NCI-H345 treated with DMSO at 0.1 percent for 48 hours (cell line): ENCODE measurements around the gene CALN1.

ENCODE experiments used
- DNase-seq: peaks from one replicate; lab custom pipeline; 2025; ENCODE audit not compliant: unreplicated experiment; lab: John Stamatoyannopoulos, UW

The CALN1 gene

DNA sequence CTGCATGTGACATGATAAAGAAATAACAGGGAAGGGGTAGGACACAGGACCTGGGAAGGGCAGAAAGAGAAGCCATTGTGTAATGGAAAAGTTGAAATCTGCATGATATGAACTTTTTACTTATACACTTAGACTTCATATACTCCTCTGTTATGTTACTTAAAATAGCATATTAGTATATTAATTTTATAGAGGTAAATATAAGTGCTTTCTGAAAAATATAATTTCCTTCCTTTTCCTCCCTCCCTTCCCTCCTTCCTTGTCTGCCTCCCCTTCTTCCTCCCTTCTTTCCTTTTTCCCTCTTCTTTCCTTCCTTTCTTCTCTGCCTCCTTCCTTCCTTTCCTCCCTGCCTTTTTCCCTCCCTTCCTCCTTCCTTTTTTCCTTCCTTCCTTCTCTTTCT is 363.7 kb downstream of the CALN1 start:
- DNase-seq = no peak

DNA sequence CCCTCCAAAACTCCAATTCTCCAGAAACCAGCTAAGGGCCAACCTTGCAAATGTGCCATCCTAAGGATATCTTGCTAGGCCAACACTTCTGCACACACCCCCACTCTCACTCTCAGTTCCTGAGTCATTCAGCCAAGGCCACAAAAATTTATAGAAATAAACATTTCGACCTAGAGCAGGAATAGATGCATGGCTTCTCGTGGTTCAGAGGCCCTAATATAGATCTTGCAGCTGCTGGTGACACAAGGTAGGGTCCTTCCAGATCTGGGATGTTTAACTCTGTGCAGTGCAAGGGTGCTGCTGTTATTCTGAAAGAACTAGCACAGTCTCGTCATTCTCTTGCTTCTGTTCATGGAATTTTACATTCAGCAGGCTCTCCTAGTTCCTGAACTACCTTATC is 369.3 kb downstream of the CALN1 start:
- no peak for DNase-seq

DNA sequence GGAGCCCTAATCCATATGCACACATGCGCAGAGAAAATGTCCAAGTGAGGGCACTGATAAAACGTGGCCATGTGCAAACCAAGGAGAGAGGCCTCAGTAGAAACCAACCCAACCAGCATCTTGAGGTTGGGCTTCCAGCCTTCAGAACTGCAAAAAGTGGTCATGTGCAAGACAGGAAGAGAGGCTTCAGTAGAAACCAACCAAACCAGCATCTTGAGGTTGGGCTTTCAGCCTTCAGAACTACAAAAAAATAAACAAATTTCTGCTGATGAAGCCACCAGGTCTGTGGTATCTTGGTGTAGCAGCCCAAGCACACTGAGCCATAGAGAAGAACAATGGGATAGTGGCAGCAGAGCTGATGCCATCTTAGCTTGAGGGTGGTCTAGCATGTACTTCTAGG is 371.5 kb downstream of the CALN1 start:
- DNase-seq = no peak

DNA sequence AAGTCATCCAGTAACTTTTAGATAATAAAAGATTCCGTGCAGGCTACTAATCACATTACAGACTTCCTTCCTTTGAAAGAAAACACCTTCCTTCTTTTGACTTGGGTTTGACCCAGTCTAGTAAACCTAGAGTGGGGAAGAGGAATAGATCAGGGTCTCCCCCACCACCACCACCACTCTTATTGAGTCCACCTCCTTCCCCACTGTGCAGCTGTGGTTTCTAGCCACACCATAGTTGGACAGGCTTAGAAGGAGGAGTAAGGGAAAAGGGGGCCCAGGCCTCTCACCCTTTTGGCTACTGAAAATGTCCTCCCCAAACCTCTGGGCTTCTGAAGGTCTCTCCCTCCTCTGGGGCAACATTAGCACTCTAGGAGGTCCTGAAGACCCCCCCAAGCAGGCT is 372.7 kb downstream of the CALN1 start:
- no peak for DNase-seq

DNA sequence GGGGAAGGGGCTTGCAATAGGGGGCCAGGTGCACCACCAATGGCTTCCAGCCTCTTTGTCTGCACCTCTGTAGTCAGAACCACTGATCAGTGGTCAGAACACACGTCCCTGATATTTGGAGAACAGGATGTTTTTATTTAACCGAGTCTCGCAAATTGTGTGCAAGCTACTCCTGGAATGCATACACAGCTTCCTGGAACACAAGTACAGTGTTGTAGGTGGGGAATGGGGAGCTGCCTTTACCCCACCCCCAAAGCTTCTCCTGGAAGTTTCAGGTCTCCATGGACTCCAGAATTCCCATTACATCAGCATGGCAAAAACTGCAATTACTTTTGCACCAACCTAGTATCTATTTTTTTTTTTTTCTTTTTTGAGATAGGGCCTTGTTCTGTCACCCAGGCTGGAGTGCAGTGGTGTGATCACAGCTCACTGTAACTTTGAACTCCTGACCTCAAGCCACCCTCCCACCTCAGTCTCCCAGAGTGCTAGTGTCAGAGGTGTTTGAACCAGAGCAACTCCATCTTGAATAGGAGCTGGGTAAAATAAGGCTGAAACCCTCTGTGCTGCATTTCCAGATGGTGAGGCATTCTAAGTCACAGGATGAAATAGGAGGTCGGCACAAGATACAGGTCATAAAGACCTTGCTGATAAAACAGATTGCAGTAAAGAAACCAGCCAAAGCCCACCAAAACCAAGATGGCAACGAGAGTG is 374.0 kb downstream of the CALN1 start:
- no peak for DNase-seq

DNA sequence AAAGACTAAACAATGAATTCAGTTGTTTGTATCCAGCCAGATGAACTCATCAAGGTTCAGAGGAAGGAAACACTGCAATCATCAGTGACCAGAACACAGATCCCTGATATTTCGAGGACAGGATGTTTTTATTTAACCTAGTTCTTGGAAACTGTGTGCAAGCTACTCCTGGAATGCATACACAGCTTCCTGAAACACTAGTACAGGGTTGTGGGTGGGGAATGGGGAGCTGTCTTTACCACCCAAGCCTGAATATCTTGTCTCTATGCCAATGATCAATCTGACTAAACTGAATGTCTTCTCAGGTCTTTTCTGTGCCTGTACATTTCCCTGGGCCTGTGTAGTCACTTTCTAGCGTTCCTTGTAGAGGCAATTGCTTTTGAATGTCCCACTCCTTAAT is 374.6 kb downstream of the CALN1 start:
- DNase-seq = no peak

DNA sequence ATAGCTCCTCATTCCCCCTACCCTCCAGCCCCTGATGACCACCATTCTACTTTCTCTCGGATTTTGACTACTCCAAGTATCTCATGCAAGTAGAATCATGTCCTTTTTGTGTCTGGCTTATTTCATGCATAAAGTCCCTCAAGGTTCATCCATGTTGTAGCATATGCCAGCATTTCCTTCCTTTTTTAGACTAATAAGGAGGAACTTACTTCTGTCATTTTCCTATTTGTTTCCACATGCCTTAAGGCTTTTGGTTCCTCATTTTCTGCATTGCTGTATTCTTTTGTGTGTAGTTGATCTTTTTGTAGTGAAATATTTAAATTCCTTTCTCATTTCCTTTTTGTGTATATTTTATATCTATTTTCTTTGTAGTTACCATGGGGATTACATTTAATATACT is 376.9 kb downstream of the CALN1 start:
- no peak for DNase-seq

DNA sequence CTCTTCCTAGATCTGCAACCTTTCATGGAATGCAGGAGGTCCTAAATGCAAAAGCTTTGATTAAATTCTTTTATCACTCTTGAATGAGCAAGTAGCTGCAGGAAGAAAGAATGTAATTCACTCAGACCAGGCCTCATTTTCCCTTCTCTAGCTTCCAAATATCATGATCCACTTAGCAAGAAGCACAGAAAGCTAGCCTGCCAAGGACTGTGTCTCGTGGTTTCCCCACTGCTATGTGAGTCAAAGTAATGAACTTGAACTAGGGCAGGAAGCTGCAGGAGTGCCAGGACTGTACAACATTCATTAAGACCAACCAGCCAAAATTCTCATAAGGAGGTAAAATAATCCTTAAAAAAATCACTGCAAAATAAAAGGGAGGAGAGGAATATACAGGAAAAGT is 379.2 kb downstream of the CALN1 start:
- DNase-seq = no peak

DNA sequence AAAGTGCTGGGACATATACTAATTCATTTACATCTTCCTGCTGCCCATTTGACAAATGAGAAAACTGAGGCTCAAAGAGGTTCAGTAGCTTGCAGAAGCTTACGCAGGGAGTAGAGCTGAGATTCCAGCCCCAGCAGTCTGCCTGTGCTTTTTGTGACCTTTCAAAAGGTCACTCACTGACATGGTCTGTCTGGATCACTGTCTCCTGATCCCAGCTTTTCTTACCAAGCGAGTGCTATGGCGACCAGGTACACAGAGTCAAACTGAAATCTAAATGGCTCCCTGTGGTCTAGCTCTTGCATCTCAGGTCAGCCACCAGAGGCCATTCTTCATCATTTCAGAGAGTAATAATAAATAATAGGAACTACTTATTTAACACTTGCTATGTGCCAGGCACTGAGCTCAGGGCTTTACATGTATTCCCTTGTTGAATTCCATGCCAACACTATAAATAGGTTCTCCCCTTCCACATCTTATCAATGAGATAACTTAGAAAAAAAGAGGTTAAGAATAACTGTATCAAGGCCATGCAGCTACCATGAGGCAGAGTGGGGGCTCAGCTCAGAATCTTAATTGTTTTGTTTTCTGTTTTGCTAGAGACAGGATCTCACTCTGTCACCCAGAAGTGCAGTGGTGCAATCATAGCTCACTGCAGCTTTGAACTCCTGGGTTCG is 381.0 kb downstream of the CALN1 start:
- DNase-seq = no peak

DNA sequence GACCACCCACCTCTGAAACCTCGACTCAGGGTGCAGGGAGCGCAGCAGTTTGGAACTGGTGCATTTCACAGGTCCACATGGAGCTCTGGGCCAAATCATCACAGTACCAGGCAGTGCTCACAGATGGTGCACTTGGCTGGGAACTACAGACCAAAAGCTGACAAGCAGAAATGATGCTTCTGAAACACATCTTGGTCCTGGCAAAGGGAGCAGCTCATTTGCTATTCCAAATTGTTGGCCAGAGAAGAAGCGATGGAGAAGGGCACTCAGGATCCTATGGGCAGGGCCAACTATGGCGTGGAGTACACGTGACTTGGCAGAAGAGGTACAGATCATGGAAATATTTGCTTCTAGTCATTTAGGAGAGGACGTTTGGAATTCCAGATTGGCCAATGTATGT is 383.9 kb downstream of the CALN1 start:
- no peak for DNase-seq

DNA sequence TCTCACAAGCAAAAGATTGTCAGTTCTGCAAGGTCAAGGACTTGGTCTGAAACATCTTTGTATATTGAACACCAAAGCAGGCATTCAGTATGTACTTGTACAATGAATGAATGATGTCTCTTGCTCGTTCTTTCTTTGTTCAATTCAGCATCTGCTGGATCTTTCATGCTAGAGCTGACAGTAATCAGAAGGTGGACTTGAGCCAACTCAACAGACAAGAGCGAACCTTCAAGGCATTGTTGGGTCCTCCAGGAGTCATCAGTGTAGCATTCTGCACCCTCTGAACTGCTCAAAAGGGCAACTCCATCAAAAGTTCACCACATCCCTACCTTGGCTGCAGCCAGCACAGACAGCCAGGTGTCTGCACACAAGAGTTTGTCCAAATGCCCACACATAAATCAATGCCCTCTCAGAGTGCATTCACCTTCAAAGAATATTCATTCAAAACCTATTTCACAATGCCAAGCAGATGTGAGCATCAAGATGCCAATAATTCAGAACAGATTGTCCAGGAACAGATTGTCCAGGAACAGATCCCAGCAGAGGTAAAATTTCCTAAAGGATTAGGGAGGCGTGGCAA is 386.7 kb downstream of the CALN1 start:
- DNase-seq = no peak

DNA sequence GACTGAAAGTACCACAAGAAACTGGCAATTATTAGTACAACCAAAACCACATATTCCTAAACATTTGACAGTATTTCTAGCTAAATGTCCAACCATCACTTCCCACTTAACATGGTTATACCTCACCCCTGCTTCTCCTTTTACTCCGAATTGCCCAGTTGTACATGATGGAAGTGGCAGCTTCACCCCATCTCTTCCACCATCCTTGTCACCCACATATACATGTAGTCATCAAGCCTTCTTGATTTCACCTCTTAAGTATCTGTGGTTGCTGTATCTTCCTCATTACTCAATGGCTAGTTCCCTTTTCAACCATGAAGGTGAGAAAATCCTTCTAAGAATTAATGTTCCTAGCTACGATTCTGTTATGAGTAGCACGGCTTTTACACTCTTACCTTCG is 388.2 kb downstream of the CALN1 start:
- no peak for DNase-seq

DNA sequence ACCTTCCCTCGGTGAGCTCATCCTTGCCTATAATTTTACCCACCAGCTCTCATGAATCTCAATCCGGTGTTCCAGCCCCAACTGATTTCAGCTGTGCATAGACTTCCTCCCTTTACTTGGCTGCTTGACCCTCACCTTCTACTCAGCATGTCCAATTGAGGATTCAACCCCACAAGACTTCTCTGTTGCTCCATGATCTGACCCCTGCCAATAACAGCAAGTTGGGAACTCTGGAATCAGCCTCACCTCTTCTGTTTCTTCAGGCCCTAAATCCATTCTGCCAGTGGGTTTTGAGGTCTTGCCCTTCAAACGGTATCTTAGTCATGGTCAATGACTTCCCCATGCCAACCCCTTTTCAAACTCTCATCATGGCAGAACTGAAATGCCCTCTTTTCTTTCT is 390.4 kb downstream of the CALN1 start:
- DNase-seq = no peak

DNA sequence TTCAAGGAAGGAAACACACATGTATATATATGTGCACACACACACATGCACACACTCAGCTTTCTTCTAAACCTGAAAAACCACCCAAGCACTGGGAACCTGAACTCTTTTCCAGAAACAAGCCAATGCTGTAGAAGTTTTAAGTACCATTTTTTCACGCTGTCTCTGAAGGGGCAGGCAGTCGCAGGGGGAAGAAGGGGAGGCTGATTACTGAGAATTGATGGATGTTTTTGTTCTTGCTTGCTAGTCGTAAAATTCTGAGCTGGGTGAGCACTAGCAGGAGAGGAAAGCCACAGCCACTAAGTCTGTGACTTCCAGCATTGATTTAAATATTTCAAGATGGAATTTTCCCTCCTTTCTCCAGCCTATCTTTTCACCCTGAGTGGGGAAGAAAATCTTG is 391.8 kb downstream of the CALN1 start:
- DNase-seq = no peak

DNA sequence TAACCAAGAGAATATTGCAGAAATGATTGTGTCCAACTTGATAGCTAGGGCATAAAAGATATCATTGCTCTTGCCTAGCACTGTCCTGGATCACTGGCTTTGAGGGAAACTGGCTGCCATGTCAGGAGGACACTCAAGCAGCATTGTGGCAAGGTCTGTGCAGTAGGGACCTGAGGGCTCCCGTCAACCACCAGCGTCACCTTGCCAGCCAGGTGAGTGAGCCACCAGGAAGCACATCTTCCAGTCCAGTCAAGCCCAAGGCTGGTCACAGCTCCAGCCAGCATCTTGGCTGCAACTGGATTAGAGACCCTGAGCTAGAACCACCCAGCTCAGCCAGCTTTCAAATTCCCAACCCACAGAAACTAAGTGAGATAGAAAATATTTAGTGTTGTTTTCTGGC is 392.7 kb downstream of the CALN1 start:
- no peak for DNase-seq

DNA sequence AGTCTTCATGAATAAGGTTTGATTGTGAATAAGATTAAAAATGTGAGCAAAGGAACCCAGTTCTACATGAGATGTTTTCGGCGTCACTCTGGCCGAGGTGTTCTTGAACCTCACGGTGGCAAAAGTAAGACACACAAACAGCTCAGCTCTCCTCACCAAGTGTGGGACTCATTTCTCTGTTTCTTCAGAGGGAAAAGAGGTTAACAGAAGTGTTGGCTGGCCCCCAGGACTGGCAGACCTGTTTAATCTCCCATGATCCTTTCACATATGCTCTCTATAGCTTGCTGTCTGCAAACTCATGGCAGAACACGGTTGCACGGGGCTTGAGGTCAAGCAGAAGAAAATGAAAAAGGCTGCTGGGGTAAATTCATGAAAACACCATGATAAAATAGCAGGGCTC is 394.4 kb downstream of the CALN1 start:
- DNase-seq = no peak

DNA sequence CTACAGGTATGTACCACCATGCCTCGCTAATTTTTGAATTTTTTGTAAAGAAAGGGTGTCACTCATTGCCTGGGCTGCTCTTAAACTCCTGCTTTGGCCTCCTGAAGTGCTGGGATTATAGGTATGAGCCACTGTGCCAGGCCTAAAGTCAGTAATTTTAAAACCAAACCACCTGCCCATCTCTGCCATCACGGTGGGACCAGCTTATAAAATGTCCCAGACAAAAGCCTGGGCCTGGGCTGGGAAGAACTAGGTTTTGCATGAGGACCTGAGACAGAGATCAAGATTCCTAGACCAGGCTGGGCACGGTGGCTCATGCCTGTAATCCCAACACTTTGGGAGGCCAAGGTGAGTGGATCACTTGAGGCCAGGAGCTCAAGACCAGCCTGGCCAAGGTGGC is 395.6 kb downstream of the CALN1 start:
- DNase-seq = no peak

DNA sequence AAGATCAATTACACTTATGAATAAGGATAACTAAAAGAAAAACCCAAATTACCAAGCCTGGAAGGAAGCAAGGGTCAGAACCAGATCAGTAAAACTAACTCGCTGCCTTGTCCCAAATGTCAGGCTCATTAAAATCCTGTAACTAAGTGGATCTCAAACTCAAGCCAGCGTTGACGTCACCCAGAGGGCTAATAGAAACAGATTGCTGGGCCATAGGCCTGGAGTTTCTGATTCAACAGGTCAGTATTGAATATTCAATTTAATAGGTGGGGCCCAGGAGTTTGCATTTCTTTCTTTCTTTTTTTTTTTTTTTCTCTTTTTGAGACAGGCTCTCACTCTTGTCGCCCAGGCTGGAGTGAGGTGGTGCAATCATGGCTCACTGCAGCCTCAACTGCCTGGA is 397.0 kb downstream of the CALN1 start:
- DNase-seq = no peak

DNA sequence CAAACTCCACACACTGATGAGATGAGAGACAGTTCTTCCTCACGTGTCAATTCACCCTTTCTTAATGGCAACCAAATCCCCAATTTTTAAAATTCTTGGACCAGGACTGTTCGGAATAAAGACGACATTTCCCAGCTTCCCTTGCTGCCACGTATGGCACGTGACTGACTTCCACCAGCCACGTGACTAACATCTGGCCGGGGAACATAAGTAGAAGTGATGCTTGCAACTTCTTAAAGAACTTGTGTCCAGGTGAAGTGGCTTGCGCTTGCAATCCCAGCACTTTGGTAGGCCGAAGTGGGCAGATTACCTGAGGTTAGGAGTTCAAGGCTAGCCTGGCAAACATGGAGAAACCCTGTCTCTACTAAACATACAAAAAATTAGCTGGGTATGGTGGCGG is 405.1 kb downstream of the CALN1 start:
- DNase-seq = no peak

DNA sequence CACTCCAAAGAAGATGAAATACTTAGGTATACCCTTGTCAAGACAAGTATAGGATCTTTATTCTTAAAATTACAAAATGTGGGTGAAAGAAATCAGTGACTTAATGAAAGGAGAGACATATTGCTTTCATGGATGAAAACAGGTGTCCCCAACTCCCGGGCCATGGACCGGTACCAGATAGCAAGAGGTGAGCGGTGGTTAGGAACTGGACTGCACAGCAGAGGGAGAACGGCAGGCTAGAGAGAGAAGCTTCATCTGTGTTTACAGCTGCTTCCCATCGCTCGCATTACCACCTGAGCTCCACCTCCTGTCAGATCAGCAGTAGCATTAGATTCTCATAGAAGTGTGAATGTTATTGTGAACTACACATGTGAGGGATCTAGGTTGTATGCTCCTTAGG is 408.9 kb downstream of the CALN1 start:
- no peak for DNase-seq

DNA sequence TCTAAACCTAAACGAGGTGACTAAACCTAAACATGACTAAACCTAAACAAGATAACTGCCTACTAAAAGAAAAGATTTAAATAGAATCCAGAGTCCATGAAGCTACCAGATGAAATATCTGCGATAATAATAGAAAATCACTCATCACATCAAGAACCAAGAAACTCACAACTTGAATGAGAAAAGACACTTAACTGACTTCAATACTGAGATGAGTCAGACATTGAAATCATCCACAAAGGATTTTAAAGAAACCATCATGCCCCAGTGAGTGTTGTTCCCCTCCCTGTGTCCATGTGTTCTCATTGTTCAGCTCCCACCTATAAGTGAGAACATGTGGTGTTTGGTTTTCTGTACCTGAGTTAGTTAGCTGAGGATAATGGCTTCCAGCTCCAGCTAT is 416.0 kb downstream of the CALN1 start:
- no peak for DNase-seq

DNA sequence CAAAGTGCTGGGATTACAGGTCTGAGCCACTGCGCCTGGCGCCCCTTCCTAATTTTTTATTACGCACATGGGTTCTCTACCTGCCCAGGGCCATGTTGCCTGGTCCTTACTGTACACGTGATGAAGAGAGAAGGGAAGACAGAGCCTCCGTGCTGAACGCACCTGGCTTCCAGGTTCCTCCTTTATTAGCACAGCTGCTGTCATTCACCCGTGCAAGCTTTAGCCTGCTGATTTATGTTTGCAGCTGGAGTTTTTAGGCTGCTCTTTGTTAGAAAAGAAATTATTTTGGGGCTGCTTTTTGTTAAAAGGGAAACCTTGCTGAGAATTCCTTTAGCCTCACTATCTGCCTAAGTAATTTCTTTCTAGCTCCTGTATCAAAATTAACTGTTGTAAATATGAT is 417.0 kb downstream of the CALN1 start:
- DNase-seq = no peak

DNA sequence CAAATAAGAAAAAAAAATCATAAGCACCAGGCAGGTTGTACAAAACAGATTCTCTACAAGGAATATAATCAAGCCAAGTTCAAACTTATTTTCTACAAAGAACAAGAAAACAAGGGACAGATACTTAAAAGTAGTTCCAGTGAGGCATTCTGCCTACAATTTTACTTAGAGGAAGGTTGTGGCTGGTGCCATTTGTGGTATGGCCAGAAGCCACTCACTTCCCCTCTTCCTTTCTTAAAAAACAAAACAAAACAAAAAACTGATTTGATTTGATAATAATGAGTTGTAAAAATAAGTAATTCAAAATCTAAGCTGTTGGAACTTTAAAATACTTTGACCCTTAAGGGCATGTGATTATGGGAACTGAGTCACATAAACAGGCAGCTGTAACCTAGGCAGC is 420.6 kb downstream of the CALN1 start:
- no peak for DNase-seq
